HAP-1 (cell line): ENCODE measurements around the gene HIF1A.
"Not testable (repeated sequence)": the region's sequence is repeated elsewhere in the genome, so short reads cannot be mapped to it uniquely, and the experiment has no call there.

Source experiments
- DNase-seq, 2 experiments: peaks; one replicate each; pipeline ENCODE4 v3.0.0-alpha.2; 2016 to 2020; ENCODE audit warnings: low spot score in 2 of 2
- H3K27me3 ChIP-seq: fragments of 250-450 bp; sonication (Bioruptor Pico); 2 replicates; pipeline ENCODE4 v1.5.1; 2020; ENCODE audit warnings: low read depth, mild to moderate bottlenecking, moderate library complexity
- H3K36me3 ChIP-seq: fragments of 250-450 bp; sonication (Bioruptor Pico); replicated peaks from 2 replicates; pipeline ENCODE4 v1.5.1; 2020; ENCODE audit warnings: mild to moderate bottlenecking
- H3K4me1 ChIP-seq: fragments of 250-450 bp; sonication (Bioruptor Pico); 2 replicates; pipeline ENCODE4 v1.5.1; 2020; ENCODE audit warnings: mild to moderate bottlenecking
- H3K4me3 ChIP-seq: fragments of 250-450 bp; sonication (Bioruptor Pico); 2 replicates; pipeline ENCODE4 v1.5.1; 2020; ENCODE audit warnings: mild to moderate bottlenecking, moderate library complexity
- H3K9me3 ChIP-seq: fragments of 250-450 bp; sonication (Bioruptor Pico); 2 replicates; pipeline ENCODE4 v1.5.1; 2020; ENCODE audit warnings: mild to moderate bottlenecking, moderate library complexity
- in situ Hi-C: fragments of 300-500 bp; cut with MboI; formaldehyde crosslinking; loops from 3 replicates; pipeline ENCODE4 v1.14.3; 2020; ENCODE audit warnings: low sequenced_read_pairs, inconsistent platforms, mixed read lengths

The HIF1A gene

DNA sequence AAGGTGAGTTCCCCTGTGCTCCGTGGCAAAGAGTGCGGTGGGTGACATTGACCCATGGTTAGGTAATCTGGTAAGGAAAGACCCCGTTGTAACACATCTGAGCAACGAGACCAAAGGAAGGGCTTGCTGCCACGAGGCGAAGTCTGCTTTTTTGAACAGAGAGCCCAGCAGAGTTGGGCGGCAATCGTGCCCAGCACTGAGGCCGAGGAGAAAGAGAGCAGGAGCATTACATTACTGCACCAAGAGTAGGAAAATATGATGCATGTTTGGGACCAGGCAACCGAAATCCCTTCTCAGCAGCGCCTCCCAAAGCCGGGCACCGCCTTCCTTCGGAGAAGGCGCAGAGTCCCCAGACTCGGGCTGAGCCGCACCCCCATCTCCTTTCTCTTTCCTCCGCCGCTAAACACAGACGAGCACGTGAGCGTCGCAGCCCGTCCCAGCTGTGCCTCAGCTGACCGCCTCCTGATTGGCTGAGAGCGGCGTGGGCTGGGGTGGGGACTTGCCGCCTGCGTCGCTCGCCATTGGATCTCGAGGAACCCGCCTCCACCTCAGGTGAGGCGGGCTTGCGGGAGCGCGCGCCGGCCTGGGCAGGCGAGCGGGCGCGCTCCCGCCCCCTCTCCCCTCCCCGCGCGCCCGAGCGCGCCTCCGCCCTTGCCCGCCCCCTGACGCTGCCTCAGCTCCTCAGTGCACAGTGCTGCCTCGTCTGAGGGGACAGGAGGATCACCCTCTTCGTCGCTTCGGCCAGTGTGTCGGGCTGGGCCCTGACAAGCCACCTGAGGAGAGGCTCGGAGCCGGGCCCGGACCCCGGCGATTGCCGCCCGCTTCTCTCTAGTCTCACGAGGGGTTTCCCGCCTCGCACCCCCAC lies at the start of gene HIF1A:
Gene HIF1A, plus strand, starts transcription at position 684 of the 865 bp plus-strand sequence. CDS start 292 bp downstream, outside the sequence.
- DNase-seq, result peak; percentile 91 to 97
- Histone ChIP-seq H3K27me3 (no peaks in the 10 kb centered on the region), H3K4me3 (peak within 1 kb of the TSS; percentile 91), H3K36me3 (no peaks in the 10 kb centered on the region), H3K4me1 (peaks cover 17% of the 10 kb centered on the region), H3K9me3 (no peaks in the 10 kb centered on the region)
- in situ Hi-C loops, result no loop called here

DNA sequence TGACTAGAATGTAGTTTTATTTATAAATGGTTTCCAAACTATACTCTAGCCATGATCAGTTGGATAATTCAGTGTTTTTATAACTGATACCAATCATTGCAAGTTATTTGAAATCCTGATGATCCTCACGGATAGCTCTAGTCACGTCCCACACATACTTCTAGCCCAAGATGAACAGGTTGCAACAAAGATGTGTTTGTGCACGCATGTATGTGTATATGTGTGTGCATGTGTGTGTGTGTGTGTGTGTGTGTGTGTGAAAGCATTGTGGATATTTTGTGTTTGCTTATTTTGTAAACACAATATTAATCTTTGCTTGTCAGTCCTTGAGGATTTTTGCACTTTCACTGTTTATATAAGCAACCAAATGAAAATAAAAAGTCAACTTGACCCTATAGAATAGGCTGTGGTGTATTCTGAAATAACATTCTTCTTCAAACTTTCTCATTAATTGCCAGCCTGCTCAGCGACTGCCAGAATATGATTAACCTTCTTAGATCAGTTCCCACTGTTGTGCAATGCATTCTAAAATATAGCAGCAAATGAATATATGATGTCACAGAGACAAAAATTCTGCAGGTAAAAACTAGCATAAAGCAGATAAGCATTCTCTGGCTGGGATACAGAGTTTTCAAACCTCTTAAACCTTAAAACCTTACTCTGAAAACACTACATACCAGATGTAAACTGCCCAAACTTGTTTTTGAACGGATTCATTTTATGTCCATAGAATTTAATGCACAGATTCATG lies 48.8 kb upstream of the HIF1A start:
- no peaks in the 10 kb centered on the region; the same call in 1 of the 2 replicates for H3K9me3 ChIP-seq
- peaks cover 11% of the 10 kb centered on the region for H3K4me1 ChIP-seq
- H3K4me3 ChIP-seq, result no peak overlapping the region
- peaks cover 56% of the 10 kb centered on the region for H3K27me3 ChIP-seq
- no peaks in the 10 kb centered on the region for H3K36me3 ChIP-seq
- in situ Hi-C loops, result no loop called here
- no peak for DNase-seq

- no peaks in the 10 kb centered on the region; the same call in 1 of the 2 replicates for H3K9me3 ChIP-seq
- DNase-seq, result no peak
- no peaks in the 10 kb centered on the region for H3K36me3 ChIP-seq
- in situ Hi-C loops, result no loop called here
- H3K4me3 ChIP-seq, result no peak overlapping the region
- peaks cover 11% of the 10 kb centered on the region for H3K4me1 ChIP-seq
- peaks cover 68% of the 10 kb centered on the region for H3K27me3 ChIP-seq
Measured at GRCh38 chr14:61647704-61648103, 47.6 kb upstream of the HIF1A start.

DNA sequence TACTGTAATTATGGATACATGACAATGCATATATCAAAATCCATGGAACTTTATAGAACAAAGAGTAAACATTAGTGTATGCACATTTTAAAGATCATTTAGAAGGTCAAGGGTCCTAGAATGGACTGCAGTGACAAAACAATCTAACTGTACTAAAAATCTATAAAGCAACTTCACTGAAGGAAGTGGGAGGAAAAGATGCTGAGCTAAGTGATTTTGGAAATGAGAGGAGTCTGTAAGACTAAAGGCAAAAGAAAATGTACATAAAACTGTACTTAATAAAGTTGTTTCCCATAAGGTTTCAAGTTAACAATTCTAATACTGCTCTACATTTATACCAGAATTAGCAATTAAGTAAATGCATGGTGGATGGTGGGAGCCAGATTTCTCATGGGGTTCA lies 46.9 kb upstream of the HIF1A start:
- in situ Hi-C loops, result no loop called here
- no peaks in the 10 kb centered on the region; the same call in 1 of the 2 replicates for H3K9me3 ChIP-seq
- no peak overlapping the region for H3K4me3 ChIP-seq
- no peaks in the 10 kb centered on the region for H3K36me3 ChIP-seq
- DNase-seq, result peak in 1 of 2 experiments; percentile 57
- H3K4me1 ChIP-seq, result peaks cover 11% of the 10 kb centered on the region
- H3K27me3 ChIP-seq, result peaks cover 72% of the 10 kb centered on the region

DNA sequence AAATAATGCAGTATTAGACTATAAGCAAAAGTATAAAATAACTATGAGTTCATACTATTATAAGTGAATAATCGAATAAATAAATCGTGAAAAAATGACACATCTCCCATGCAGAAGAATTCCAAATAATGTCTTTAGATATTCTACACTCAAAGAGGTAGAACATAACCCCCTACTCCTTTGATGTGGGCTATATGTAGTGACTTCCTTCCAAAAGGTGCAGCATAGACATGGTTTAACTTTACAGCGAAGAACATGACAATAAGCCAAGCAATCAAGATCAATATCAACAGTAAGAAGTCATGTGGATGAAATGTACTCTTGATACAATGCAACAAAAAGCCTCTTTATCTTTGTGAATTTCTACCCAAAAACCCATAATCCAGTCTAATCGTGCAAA lies 46.0 kb upstream of the HIF1A start:
- Histone ChIP-seq H3K4me1 (peaks cover 11% of the 10 kb centered on the region), H3K9me3 (no peaks in the 10 kb centered on the region; the same call in 1 of the 2 replicates), H3K36me3 (no peaks in the 10 kb centered on the region), H3K4me3 (no peak overlapping the region), H3K27me3 (peaks cover 74% of the 10 kb centered on the region)
- in situ Hi-C loops, result no loop called here
- no peak for DNase-seq

- in situ Hi-C loops, result no loop called here
- H3K27me3 ChIP-seq, result peaks cover 75% of the 10 kb centered on the region
- no peaks in the 10 kb centered on the region; the same call in 1 of the 2 replicates for H3K9me3 ChIP-seq
- no peak overlapping the region for H3K4me3 ChIP-seq
- no peak for DNase-seq
- peaks cover 11% of the 10 kb centered on the region for H3K4me1 ChIP-seq
- H3K36me3 ChIP-seq, result no peaks in the 10 kb centered on the region
Measured at GRCh38 chr14:61651355-61651754, 44.0 kb upstream of the HIF1A start.

DNA sequence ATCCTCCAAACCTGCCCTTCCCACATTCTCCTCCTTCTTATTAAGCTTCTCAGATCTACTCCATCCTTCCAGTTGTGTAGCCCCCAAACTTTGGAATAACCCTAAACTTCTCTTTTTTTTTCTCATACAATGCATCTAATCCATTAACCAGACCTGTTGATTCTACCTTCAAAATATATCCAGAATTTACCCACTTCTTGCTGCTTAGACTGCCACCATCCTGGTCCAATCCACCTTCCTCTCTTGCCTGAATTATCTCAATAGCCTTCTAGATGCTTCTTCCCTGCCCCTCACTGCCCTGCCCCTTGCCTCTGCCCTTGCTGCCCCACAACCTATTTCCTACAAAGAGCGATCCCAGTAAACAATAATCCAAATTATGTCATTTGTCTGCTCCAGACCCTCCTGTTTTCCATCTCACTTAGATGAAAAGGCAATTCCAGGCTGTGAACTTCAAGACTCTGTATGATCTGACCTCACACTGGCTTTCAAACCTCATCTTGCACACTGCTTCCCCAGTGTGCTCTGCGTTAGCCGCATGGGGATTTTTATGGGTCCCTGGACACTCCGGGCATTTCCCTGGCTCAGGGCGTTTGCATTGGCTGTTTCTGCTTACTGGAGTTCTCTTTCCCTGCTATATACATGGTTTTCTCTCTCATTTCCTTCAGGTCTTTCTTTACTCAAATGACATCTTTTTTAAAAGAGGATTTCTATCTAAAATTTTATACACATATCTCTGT lies 42.6 kb upstream of the HIF1A start:
- no peak overlapping the region for H3K4me3 ChIP-seq
- peaks cover 70% of the 10 kb centered on the region for H3K27me3 ChIP-seq
- in situ Hi-C loops, result no loop called here
- DNase-seq, result no peak
- no peaks in the 10 kb centered on the region for H3K36me3 ChIP-seq
- H3K4me1 ChIP-seq, result peaks cover 11% of the 10 kb centered on the region
- no peaks in the 10 kb centered on the region; the same call in 1 of the 2 replicates for H3K9me3 ChIP-seq

GRCh38 chr14:61653507-61653906 lies 41.8 kb upstream of the HIF1A start:
- no peak for DNase-seq
- H3K4me1 ChIP-seq, result peaks cover 2% of the 10 kb centered on the region
- H3K36me3 ChIP-seq, result no peaks in the 10 kb centered on the region
- H3K4me3 ChIP-seq, result no peak overlapping the region
- in situ Hi-C loops, result no loop called here
- H3K9me3 ChIP-seq, result no peaks in the 10 kb centered on the region; the same call in 1 of the 2 replicates
- H3K27me3 ChIP-seq, result peaks cover 67% of the 10 kb centered on the region

GRCh38 chr14:61654026-61654425 lies 41.3 kb upstream of the HIF1A start:
- no peak for DNase-seq
- in situ Hi-C loops, result no loop called here
- Histone ChIP-seq H3K36me3 (no peaks in the 10 kb centered on the region), H3K4me3 (no peak overlapping the region), H3K27me3 (peaks cover 65% of the 10 kb centered on the region), H3K4me1 (no peaks in the 10 kb centered on the region), H3K9me3 (no peaks in the 10 kb centered on the region; the same call in 1 of the 2 replicates)

DNA sequence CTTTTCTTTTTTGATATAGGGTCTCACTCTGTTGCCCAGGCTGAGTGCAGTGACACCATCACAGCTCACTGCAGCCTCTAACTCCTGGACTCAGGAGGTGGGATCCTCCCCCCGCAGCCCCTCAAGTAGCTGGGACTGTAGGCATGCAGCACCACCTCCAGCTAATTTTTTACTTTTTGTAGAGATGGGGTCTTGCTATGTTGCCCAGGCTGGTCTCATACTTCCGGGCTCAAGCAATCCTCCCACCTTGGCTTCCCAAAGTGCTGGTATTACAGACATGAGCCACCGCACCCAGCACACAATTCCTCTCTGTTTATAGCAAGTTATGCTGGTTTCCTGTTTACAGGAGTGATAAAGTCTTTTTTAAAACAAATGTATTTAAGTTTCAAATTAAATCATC lies 39.5 kb upstream of the HIF1A start:
- H3K4me1 ChIP-seq, result no peaks in the 10 kb centered on the region
- peaks cover 54% of the 10 kb centered on the region for H3K27me3 ChIP-seq
- no peaks in the 10 kb centered on the region; the same call in 1 of the 2 replicates for H3K9me3 ChIP-seq
- in situ Hi-C loops, result no loop called here
- no peak overlapping the region for H3K4me3 ChIP-seq
- no peak for DNase-seq
- no peaks in the 10 kb centered on the region for H3K36me3 ChIP-seq

DNA sequence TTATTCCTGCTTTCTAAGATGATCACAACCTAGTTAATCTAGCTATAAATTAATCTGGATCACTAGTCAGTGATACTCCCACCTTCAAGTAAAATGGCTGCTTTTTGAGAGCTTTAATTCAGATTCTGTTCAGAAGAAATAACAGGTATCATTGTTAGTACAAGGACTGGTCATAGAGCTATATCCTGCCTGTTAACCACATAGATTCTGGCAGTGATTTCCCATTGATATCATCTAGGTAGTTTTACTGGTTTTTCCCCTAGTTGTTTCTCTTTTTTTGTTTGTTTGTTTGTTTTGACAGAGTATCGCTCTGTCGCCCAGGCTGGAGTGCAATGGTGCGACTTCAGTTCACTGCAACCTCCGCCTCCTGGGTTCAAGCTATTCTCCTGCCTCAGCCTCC lies 39.0 kb upstream of the HIF1A start:
- no peaks in the 10 kb centered on the region for H3K4me1 ChIP-seq
- in situ Hi-C loops, result no loop called here
- DNase-seq, result no peak
- H3K9me3 ChIP-seq, result no peaks in the 10 kb centered on the region; the same call in 1 of the 2 replicates
- H3K27me3 ChIP-seq, result peaks cover 48% of the 10 kb centered on the region
- H3K4me3 ChIP-seq, result no peak overlapping the region
- no peaks in the 10 kb centered on the region for H3K36me3 ChIP-seq

DNA sequence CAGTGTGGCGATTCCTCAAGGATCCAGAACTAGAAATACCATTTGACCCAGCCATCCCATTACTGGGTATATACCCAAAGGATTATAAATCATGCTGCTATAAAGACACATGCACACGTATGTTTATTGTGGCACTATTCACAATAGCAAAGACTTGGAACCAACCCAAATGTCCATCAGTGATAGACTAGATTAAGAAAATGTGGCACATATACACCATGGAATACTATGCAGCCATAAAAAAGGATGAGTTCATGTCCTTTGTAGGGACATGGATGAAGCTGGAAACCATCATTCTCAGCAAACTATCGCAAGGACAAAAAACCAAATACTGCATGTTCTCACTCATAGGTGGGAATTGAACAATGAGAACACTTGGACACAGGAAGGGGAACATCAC lies 37.2 kb upstream of the HIF1A start:
- H3K4me3 ChIP-seq, H3K9me3 ChIP-seq, DNase-seq, in situ Hi-C loops, H3K36me3 ChIP-seq, H3K4me1 ChIP-seq: not testable (repeated sequence)
- peaks cover 31% of the 10 kb centered on the region for H3K27me3 ChIP-seq

DNA sequence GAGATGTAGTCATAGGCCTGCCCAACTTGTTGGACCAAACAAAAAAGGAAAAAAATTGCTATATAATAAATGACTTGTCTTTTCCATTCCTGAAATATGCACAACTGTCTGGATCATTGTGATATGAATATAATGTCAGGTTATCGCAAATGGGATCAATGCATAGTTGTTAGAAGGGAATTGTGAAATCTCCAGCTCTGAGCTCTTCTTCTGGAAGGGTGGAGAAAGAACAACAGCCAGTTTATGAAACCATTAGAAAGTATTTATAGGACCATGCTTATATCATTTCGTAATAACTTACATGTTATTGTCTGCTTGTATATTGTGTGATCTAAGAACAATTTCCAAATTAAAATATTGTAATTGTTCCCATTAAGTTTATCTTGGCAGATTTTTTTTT lies 35.7 kb upstream of the HIF1A start:
- no peak overlapping the region for H3K4me3 ChIP-seq
- peaks cover 17% of the 10 kb centered on the region for H3K27me3 ChIP-seq
- no peaks in the 10 kb centered on the region for H3K4me1 ChIP-seq
- no peaks in the 10 kb centered on the region; the same call in 1 of the 2 replicates for H3K9me3 ChIP-seq
- in situ Hi-C loops, result no loop called here
- no peaks in the 10 kb centered on the region for H3K36me3 ChIP-seq
- no peak for DNase-seq
